Stomach (tissue), 9 donors: ENCODE measurements around the gene EDA2R. TPM values are rescaled to one million over a fixed set of nuclear protein-coding genes. Genes with fewer than 3 reads are reported as not detected.
A peak's percentile ranks its signal among the peaks of the same experiment; 100 is the strongest.

ENCODE experiments used
- DNase-seq, 2 donors: peaks; one replicate each; pipeline versions ENCODE4 v3.0.0 to v3.0.0-alpha.2; 2013 to 2019
- H3K27ac ChIP-seq, 5 donors: fragments of 200-600 bp in 4 of 5; sonication (generic) in 4 of 5; one replicate each; pipeline ENCODE4 v1.5.1; 2013 to 2019; ENCODE audit warnings: mild to moderate bottlenecking in 1 of 5, moderate library complexity in 1 of 5
- H3K27me3 ChIP-seq, 3 donors: fragments of 200-600 bp; sonication (generic); one replicate each; pipeline ENCODE4 v1.5.1; 2017 to 2019; ENCODE audit warnings: mixed run types in 1 of 3
- H3K36me3 ChIP-seq, 4 donors: fragments of 200-600 bp; sonication (generic); 1 replicate in 3 of 4; 2 replicates in 1 of 4; pipeline ENCODE4 v1.5.1; 2016 to 2019
- H3K4me1 ChIP-seq, 4 donors: fragments of 200-600 bp; sonication (generic); one replicate each; pipeline ENCODE4 v1.5.1; 2016 to 2019
- H3K4me3 ChIP-seq, 4 donors: fragments of 200-600 bp; sonication (generic) in 3 of 4; one replicate each; pipeline ENCODE4 v1.5.1; 2016 to 2019; ENCODE audit warnings: mild to moderate bottlenecking in 1 of 4
- H3K9me3 ChIP-seq, 4 donors: fragments of 200-600 bp; sonication (generic); one replicate each; pipeline ENCODE4 v1.5.1; 2016 to 2019
- CTCF ChIP-seq, 7 experiments: fragments of 450-650 bp in 4 of 7; fragments of 200-600 bp in 3 of 7; sonication (generic) in 3 of 7; IDR thresholded peaks; one replicate each; pipeline ENCODE4 v1.5.1; 2016 to 2019; ENCODE audit warnings: antibody characterized with exemption in 7 of 7, control low read depth in 2 of 7, mild to moderate bottlenecking in 1 of 7
- EP300 ChIP-seq: sonication (generic); formaldehyde crosslinking; IDR thresholded peaks from one replicate; pipeline ENCODE4 v1.6.1; 2017; ENCODE audit warnings: antibody characterized with exemption
- POLR2A ChIP-seq, 4 donors: fragments of 450-650 bp; IDR thresholded peaks; one replicate each; pipeline ENCODE4 v1.6.1; 2016; ENCODE audit warnings: antibody characterized with exemption in 4 of 4, control low read depth in 2 of 4, mild to moderate bottlenecking in 1 of 4, moderate library complexity in 1 of 4
- POLR2AphosphoS5 ChIP-seq, 3 donors: sonication (generic); formaldehyde crosslinking; IDR thresholded peaks; one replicate each; pipeline ENCODE4 v1.6.1; 2016; ENCODE audit warnings: antibody characterized with exemption in 3 of 3
- whole genome bisulfite sequencing, 5 donors: extraction: QIAGEN DNeasy Blood & Tissue Kit in 3 of 5; methylation state at CpG; one replicate each; pipeline versions ENCODE4 v1.1.5 to v1.1.7; 2013 to 2018; 5-methylcytosine and 5-hydroxymethylcytosine counted together
- intact Hi-C: fragments of 100-400 bp; cut with DNase I; formaldehyde crosslinking; loops from one replicate; pipeline ENCODE4 v1.15.1; 2023; ENCODE audit warnings: low total_unique reads
- polyA plus RNA-seq, 3 donors: library from polyadenylated mRNA; stranded (reverse); fragments of 200-250 nt; gene quantifications; one replicate each; pipeline ENCODE4 v1.2.3, GENCODE V29; 2013
- total RNA-seq, 5 donors: library from RNA; depleted of rRNA; stranded (reverse); fragments of >200 nt; gene quantifications; one replicate each; pipeline versions ENCODE4 v1.1.0 to v1.2.3, GENCODE V29; 2014 to 2016
- donor health status: healthy with polysubstance abuse.
- donor health status: Bipolar disorder and iron deficiency.
- donor health status: healthy.

EDA2R gene
- total and polyA plus RNA-seq, 8 donors: under 0.01 to 4.6 (median 0.29) TPM; not detected in 2

DNA sequence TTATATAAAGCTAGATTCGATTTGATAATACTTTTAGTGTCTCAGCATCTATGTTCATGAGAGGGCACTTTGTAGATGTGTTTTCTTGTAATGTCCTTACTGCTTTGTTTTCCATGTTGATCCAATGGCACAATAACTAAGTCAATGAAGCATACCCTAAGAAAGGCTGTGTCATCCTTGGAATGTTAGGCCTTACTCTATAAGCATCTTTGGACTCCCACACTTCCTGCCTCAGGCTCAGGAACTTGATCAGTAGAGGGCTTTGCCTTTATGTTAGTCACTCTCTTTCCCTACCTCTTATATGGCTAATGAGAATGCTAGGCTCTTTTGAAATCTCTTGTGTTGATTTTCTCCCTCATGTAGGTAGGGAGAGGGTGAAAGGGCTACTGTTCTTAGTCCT lies 33.2 kb upstream of the EDA2R start:
- H3K4me1 ChIP-seq: no peaks in the 10 kb centered on the region
- H3K27me3 ChIP-seq: no peaks in the 10 kb centered on the region
- DNase-seq: no peak
- H3K27ac ChIP-seq: no peak overlapping the region
- TF ChIP-seq CTCF (IDR thresholded peaks at IDR 0.05) (no peak), POLR2AphosphoS5 (IDR thresholded peaks at IDR 0.05) (no peak), POLR2A (IDR thresholded peaks at IDR 0.05) (no peak), EP300 (no peak)
- no peak overlapping the region for H3K4me3 ChIP-seq
- peaks cover 0 to 5% (median 0%) of the 10 kb centered on the region in 4 donors for H3K9me3 ChIP-seq
- intact Hi-C loops: no loop called here
- WGBS, 5 donors: 50 to 83% (median 65%) methylated on average over 1 of the region's 1 CpG
- H3K36me3 ChIP-seq: no peaks in the 10 kb centered on the region

- Histone ChIP-seq H3K27ac (no peak overlapping the region), H3K9me3 (peaks cover 0 to 4% (median 0%) of the 10 kb centered on the region in 4 donors), H3K27me3 (peaks cover 0 to 4% (median 0%) of the 10 kb centered on the region in 3 donors), H3K36me3 (no peaks in the 10 kb centered on the region), H3K4me3 (no peak overlapping the region), H3K4me1 (no peaks in the 10 kb centered on the region)
- intact Hi-C loops: no loop called here
- TF ChIP-seq POLR2A (IDR thresholded peaks at IDR 0.05) (no peak), EP300 (no peak), CTCF (IDR thresholded peaks at IDR 0.05) (no peak), POLR2AphosphoS5 (IDR thresholded peaks at IDR 0.05) (no peak)
- no peak for DNase-seq
Measured at GRCh38 chrX:66654411-66654810, 15.5 kb upstream of the EDA2R start.

DNA sequence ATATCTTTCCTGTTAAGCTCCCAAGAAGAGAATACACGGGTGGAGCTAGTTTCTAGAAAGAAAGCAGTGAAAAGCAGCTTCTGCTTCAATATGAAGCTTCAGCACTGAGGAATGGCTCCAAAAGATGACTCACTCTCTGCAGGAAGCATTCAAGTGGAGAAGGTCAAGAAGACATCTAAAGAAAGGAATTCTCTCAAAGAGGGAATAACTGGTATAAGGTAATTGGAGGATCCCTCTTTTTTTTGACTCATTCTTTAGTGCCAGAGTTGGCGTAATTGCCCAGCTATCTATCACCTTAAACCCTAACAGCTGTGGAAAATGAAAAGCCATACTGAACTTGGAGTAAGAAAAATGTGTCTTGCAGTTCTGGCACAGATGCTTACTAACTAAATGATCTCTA lies 3.5 kb downstream of the EDA2R start:
- no peaks in the 10 kb centered on the region for H3K27me3 ChIP-seq
- H3K4me1 ChIP-seq: no peaks in the 10 kb centered on the region
- H3K4me3 ChIP-seq: no peak overlapping the region
- WGBS, 5 donors: 34 to 64% (median 52%) methylated on average over 2 of the region's 2 CpGs
- peak in 1 of 2 donors; percentile 23 for DNase-seq
- no peaks in the 10 kb centered on the region for H3K36me3 ChIP-seq
- intact Hi-C loops: no loop called here
- no peak overlapping the region for H3K27ac ChIP-seq
- no peaks in the 10 kb centered on the region for H3K9me3 ChIP-seq
- TF ChIP-seq EP300 (no peak), POLR2AphosphoS5 (IDR thresholded peaks at IDR 0.05) (no peak), POLR2A (IDR thresholded peaks at IDR 0.05) (no peak), CTCF (IDR thresholded peaks at IDR 0.05) (no peak)

DNA sequence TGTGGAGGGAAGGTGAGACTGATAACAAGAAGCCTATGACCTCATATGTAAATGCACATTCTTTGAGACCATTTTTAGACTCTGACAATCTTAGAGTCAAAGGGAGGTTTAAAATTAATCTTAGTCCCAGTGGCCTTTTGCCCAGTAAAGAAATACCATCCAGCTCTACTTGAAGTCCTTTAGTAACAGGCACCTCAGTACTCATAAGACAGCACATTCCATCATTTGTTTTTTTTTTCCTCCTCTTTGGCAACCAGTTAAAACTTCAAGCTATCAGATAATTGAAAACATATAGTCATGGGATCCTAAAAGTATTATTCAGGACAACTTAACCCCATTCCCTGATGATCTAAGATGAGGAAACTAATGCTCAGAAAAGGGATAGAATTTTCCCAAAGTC lies 4.6 kb downstream of the EDA2R start:
- Histone ChIP-seq H3K27ac (no peak overlapping the region), H3K4me1 (no peaks in the 10 kb centered on the region), H3K36me3 (no peaks in the 10 kb centered on the region), H3K9me3 (peaks cover 0 to 8% (median 0%) of the 10 kb centered on the region in 4 donors), H3K4me3 (no peak overlapping the region), H3K27me3 (no peaks in the 10 kb centered on the region)
- intact Hi-C loops: no loop called here
- DNase-seq: no peak
- TF ChIP-seq POLR2A (IDR thresholded peaks at IDR 0.05) (no peak), POLR2AphosphoS5 (IDR thresholded peaks at IDR 0.05) (no peak), CTCF (IDR thresholded peaks at IDR 0.05) (no peak), EP300 (no peak)
